GM12878 (cell line): ENCODE results near the gene TSC22D4. TPM values are rescaled to one million over a fixed set of nuclear protein-coding genes. Genes with fewer than 3 reads are reported as not detected.

Experiments used
- ATAC-seq: fragments of 200-7000 bp; cut with Tn5 transposase; 3 replicates; pipeline ENCODE4 v1.9.1; 2020; ENCODE audit warnings: mild to moderate bottlenecking, moderate library complexity
- BruUV-seq: library from RNA; stranded (reverse); fragments of 400-500 nt; replicated peaks from 2 replicates; lab custom pipeline; 2021; lab: Mats Ljungman, UMichigan
- CTCF ChIA-PET: fragments of 300-600 bp; sonication (Branson Sonifier 250); formaldehyde crosslinking; extraction: SDS; loops from one replicate; lab custom pipeline; 2021; ENCODE audit warnings: inconsistent platforms; lab: Yijun Ruan, JAX
- POLR2A ChIA-PET: fragments of 350-600 bp; formaldehyde crosslinking; extraction: SDS; loops from one replicate; lab custom pipeline; 2021; ENCODE audit warnings: inconsistent platforms; lab: Charles Lee
- RAD21 ChIA-PET: fragments of 300-600 bp; sonication (Branson Sonifier 250); formaldehyde crosslinking; loops from one replicate; lab custom pipeline; 2023; ENCODE audit warnings: antibody characterized with exemption; ENCODE audit not compliant: unreplicated experiment; lab: Charles Lee
- SMC1A ChIA-PET: fragments of 300-600 bp; sonication (Branson Sonifier 250); formaldehyde crosslinking; loops from one replicate; lab custom pipeline; 2023; ENCODE audit not compliant: unreplicated experiment, uncharacterized antibody; lab: Charles Lee
- DNase-seq: peaks from one replicate; pipeline ENCODE4 v3.0.0-alpha.2; 2011; ENCODE audit warnings: low read depth, low spot score
- FAIRE-seq: peaks from 3 replicates; lab custom pipeline; 2011; peaks lifted over from hg19 to GRCh38; lab: Jason Lieb, UNC
- H2AFZ ChIP-seq: 2 replicates; pipeline ENCODE4 v1.6.0; 2011; ENCODE audit warnings: low read depth, low read length, control low read depth; ENCODE audit not compliant: control insufficient read depth
- H3K27ac ChIP-seq: 2 replicates; pipeline ENCODE4 v1.5.1; 2011; ENCODE audit warnings: control low read depth; ENCODE audit not compliant: control insufficient read depth, insufficient read depth
- H3K27me3 ChIP-seq, 2 experiments: replicated peaks in 1 of 2; 2 replicates each; pipeline versions ENCODE4 v1.6.0 to v1.6.1; 2011; ENCODE audit warnings: low read length in 1 of 2; ENCODE audit not compliant: control insufficient read depth in 2 of 2, insufficient read depth in 2 of 2
- H3K36me3 ChIP-seq, 2 experiments: 2 replicates each; pipeline ENCODE4 v1.5.1; 2011; ENCODE audit warnings: low read length in 1 of 2; ENCODE audit not compliant: control insufficient read depth in 2 of 2, insufficient read depth in 2 of 2
- H3K4me1 ChIP-seq: 2 replicates; pipeline ENCODE4 v1.6.1; 2011; ENCODE audit warnings: mild to moderate bottlenecking, low read length, moderate library complexity, mixed read lengths; ENCODE audit not compliant: control insufficient read depth, insufficient read depth
- H3K4me2 ChIP-seq: 2 replicates; pipeline ENCODE4 v1.6.0; 2011; ENCODE audit warnings: control low read depth; ENCODE audit not compliant: control insufficient read depth, insufficient read depth
- H3K4me3 ChIP-seq: fragments of 200-600 bp; sonication (generic); 2 replicates; pipeline ENCODE4 v1.5.1; 2016
- H3K79me2 ChIP-seq: 2 replicates; pipeline ENCODE4 v1.6.0; 2011; ENCODE audit warnings: low read length; ENCODE audit not compliant: control insufficient read depth, insufficient read depth
- H3K9ac ChIP-seq: 2 replicates; pipeline ENCODE4 v1.8.0; 2011; ENCODE audit warnings: low read length, control low read depth, mixed read lengths; ENCODE audit not compliant: control insufficient read depth, insufficient read depth
- H3K9me3 ChIP-seq: replicated peaks from 3 replicates; pipeline ENCODE4 v1.5.1; 2011; ENCODE audit warnings: mild to moderate bottlenecking, low read length; ENCODE audit not compliant: control insufficient read depth, insufficient read depth
- H4K20me1 ChIP-seq: 2 replicates; pipeline ENCODE4 v1.6.0; 2011; ENCODE audit not compliant: control insufficient read depth, insufficient read depth
- BCL11A ChIP-seq: IDR thresholded peaks from 2 replicates; pipeline ENCODE4 v1.6.1; 2011; ENCODE audit warnings: low read depth, low read length
- BRCA1 ChIP-seq: IDR thresholded peaks from 2 replicates; pipeline ENCODE4 v1.6.1; 2011; ENCODE audit warnings: low read depth, low read length, improper control_type of control experiment
- CBFB ChIP-seq: IDR thresholded peaks from 2 replicates; pipeline ENCODE4 v1.6.1; 2016; ENCODE audit warnings: antibody characterized with exemption, low read depth
- CEBPZ ChIP-seq: fragments of 150-350 bp; IDR thresholded peaks from 2 replicates; pipeline ENCODE4 v1.6.1; 2016; ENCODE audit warnings: low read depth, low read length
- CREB1 ChIP-seq: IDR thresholded peaks from 2 replicates; pipeline ENCODE4 v1.6.1; 2012; ENCODE audit warnings: low read depth, mild to moderate bottlenecking, inconsistent platforms
- EP300 ChIP-seq, 2 experiments: fragments of 150-350 bp in 1 of 2; IDR thresholded peaks; 2 replicates each; pipeline ENCODE4 v1.6.1; 2011 to 2012; ENCODE audit warnings: low read depth in 2 of 2, low read length in 2 of 2, borderline replicate concordance in 1 of 2, improper control_type of control experiment in 1 of 2, inconsistent platforms in 1 of 2; ENCODE audit not compliant: control insufficient read depth in 1 of 2
- NFYA ChIP-seq: IDR thresholded peaks from 2 replicates; pipeline ENCODE4 v1.6.1; 2011; ENCODE audit warnings: low read depth, mild to moderate bottlenecking, low read length, improper control_type of control experiment, borderline replicate concordance
- NR2C2 ChIP-seq: IDR thresholded peaks from 2 replicates; pipeline ENCODE4 v1.6.1; 2011; ENCODE audit warnings: borderline replicate concordance, low read depth; ENCODE audit not compliant: control insufficient read depth, insufficient read length
- NR2F1 ChIP-seq: fragments of 450-650 bp; conservative IDR thresholded peaks from 2 replicates; pipeline ENCODE4 v1.6.1; 2017; ENCODE audit warnings: mild to moderate bottlenecking
- PAX5 ChIP-seq: IDR thresholded peaks from 2 replicates; pipeline ENCODE4 v1.6.1; 2011; ENCODE audit warnings: low read depth, low read length, borderline replicate concordance
- POLR2A ChIP-seq: IDR thresholded peaks from 2 replicates; pipeline ENCODE4 v1.6.1; 2011; ENCODE audit warnings: low read depth, mild to moderate bottlenecking, low read length
- RELA ChIP-seq: fragments of 450-650 bp; IDR thresholded peaks from 2 replicates; pipeline ENCODE4 v1.8.0; 2014; ENCODE audit warnings: borderline replicate concordance; ENCODE audit not compliant: partially characterized antibody
- SMC3 ChIP-seq: IDR thresholded peaks from 2 replicates; pipeline ENCODE4 v1.6.1; 2011; ENCODE audit warnings: low read length, improper control_type of control experiment, borderline replicate concordance
- SPI1 ChIP-seq: IDR thresholded peaks from 2 replicates; pipeline ENCODE4 v1.6.1; 2011; ENCODE audit warnings: low read depth, mild to moderate bottlenecking, low read length, moderate library complexity, borderline replicate concordance; ENCODE audit not compliant: insufficient read depth
- WGBS: methylation state at CpG from one replicate; pipeline ENCODE4 v1.1.6; 2016; ENCODE audit warnings: low lambda C conversion rate; ENCODE audit not compliant: insufficient replicate concordance, insufficient coverage; ENCODE audit errors: missing lambda C conversion rate; 5-methylcytosine and 5-hydroxymethylcytosine counted together
- in situ Hi-C: fragments of 300-500 bp; cut with MboI; formaldehyde crosslinking; loops from 9 replicates; pipeline ENCODE4 v1.14.3; 2018; ENCODE audit warnings: mixed read lengths
- intact Hi-C: fragments of 100-400 bp; cut with micrococcal nuclease; formaldehyde crosslinking; loops from one replicate; pipeline ENCODE4 v1.14.2; 2022; ENCODE audit not compliant: unreplicated experiment
- polyA plus RNA-seq, 11 experiments: library from polyadenylated mRNA; depleted of rRNA in 4 of 11; unstranded in 6 of 11; stranded (reverse) in 5 of 11; fragments of >200 nt; fragmentation: Nextera tagmentation in 4 of 11; fragmentation: Illumina TruSeq in 1 of 11; extraction: Ambion mirVana in 4 of 11; extraction: Trizol in 1 of 11; gene quantifications; 1 replicate in 1 of 11; 2 replicates in 10 of 11; pipeline versions ENCODE4 v1.2.1 to v1.2.3, GENCODE V29; 2011 to 2016; ENCODE audit warnings: inconsistent platforms in 2 of 11, missing spikeins in 2 of 11, low read depth in 1 of 11
- total RNA-seq, 4 experiments: library from RNA; depleted of rRNA in 3 of 4; stranded (reverse); fragments of >200 nt in 3 of 4; fragmentation: Illumina TruSeq in 1 of 4; extraction: Trizol in 1 of 4; gene quantifications; 2 replicates each; pipeline versions ENCODE4 v1.2.1 to v1.2.3, GENCODE V29; 2013 to 2021

The TSC22D4 gene
- total and polyA plus RNA-seq, 10 of the 15 experiments (the other 5 are each of a cell fraction or from before 2014, with no cell fraction given): 0.50 to 65.7 (median 24.4) TPM

DNA sequence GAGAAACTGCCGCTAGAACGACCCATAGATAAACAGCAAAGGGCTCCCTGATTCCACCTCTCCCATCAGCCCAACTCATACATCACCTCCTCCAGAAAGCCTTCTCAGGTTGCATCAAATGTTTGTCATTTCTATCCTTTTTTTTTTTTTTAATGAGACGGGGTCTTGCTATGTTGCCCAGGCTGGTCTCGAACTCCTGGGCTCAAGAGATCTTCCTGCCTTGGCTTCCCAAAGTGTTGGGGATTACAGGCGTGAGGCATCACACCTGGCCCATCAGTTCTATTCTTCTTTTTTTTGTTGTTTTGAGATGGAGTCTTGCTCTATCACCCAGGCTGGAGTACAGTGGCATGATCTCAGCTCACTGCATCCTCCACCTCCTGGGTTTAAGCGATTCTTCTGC, 22.0 kb downstream of the TSC22D4 start:
- POLR2A ChIA-PET: no interaction called here
- H3K4me3 ChIP-seq: no peak overlapping the region
- H3K4me2 ChIP-seq: no peak overlapping the region
- DNase-seq (no peak), FAIRE-seq (no peak), ATAC-seq (no peak)
- H4K20me1 ChIP-seq: no peaks in the 10 kb centered on the region
- H3K9ac ChIP-seq: no peak overlapping the region
- H2AFZ ChIP-seq: no peak overlapping the region
- RAD21 ChIA-PET: no interaction called here
- H3K36me3 ChIP-seq: no peaks in the 10 kb centered on the region
- 95% methylated on average over 5 of the region's 6 CpGs for WGBS
- no peaks in the 10 kb centered on the region for H3K9me3 ChIP-seq
- SMC1A ChIA-PET: interaction anchor here (1.1 kb wide), 1 partner anchor 19 kb away, joined by 4 read pairs; no protein-coding TSS in a partner anchor
- no peak overlapping the region for H3K27ac ChIP-seq
- in situ Hi-C loops (loop anchor here (25.0 kb wide), 1 partner anchor 230 kb away; the partner anchor contains the start of gene GIGYF1), intact Hi-C loops (no loop called here)
- H3K4me1 ChIP-seq: no peaks in the 10 kb centered on the region; the same call in 1 of the 2 replicates
- TF ChIP-seq BCL11A (no peak), NR2C2 (no peak), SPI1 (no peak), BRCA1 (no peak), POLR2A (no peak), CEBPZ (no peak), RELA (no peak), PAX5 (no peak), NR2F1 (no peak), NFYA (no peak), CREB1 (no peak), CBFB (no peak), SMC3 (no peak), EP300 (IDR thresholded peaks at IDR 0.05; ENCODE audit: borderline replicate concordance in 1 of 2, control insufficient read depth in 1 of 2, low read depth in 2 of 2, low read length in 2 of 2) (no peak)
- no peaks in the 10 kb centered on the region for H3K27me3 ChIP-seq
- BruUV-seq: no TSS peak
- no peaks in the 10 kb centered on the region for H3K79me2 ChIP-seq
- CTCF ChIA-PET: interaction anchor here (0.7 kb wide), 1 partner anchor 13 kb away, joined by 3 read pairs; no protein-coding TSS in a partner anchor
